ENCODE data around the gene STYX.

Gene STYX, protein sequence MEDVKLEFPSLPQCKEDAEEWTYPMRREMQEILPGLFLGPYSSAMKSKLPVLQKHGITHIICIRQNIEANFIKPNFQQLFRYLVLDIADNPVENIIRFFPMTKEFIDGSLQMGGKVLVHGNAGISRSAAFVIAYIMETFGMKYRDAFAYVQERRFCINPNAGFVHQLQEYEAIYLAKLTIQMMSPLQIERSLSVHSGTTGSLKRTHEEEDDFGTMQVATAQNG

DNA sequence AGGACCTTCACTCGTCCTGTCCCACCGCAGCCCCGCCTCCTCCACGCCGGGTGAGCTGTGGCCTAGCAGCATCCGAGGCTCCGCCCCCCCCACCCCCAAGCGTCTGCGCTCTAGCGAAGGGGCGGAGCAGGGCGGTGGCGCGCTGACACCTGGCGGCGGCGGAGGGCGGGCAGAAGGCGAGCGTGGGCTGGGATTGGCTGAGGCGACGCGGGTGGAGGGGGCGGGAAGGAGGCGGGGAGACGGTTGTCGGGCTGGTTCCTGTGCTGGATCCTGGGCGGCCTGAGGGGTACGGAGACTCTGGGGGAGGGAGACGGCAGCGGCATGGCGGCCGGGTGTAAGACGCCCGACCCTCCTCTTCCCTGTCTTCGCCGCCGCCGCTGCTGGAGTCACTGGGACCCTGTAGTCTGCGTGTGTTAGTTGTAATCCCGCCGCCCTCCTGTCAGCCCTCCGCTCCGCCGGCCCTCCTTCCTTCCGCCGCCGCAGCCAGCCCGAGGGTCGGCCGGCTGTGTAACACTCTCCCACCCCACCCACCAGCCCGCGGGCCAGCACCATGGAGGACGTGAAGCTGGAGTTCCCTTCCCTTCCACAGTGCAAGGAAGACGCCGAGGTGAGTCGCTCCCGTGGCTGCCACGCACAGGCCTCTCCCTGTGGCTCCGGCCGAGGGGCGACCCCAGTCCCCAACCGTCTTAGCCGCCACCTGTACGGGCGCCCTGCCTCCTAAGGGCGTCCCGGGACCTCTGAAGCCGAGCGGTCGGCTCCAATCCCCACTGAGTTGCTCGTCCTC lies at the start of gene STYX:
STYX (plus strand) TSS at position 242 of the 784 bp plus-strand sequence; CDS start at position 551, 309 bp downstream.
- peak; percentile 99 for DNase-seq

DNA sequence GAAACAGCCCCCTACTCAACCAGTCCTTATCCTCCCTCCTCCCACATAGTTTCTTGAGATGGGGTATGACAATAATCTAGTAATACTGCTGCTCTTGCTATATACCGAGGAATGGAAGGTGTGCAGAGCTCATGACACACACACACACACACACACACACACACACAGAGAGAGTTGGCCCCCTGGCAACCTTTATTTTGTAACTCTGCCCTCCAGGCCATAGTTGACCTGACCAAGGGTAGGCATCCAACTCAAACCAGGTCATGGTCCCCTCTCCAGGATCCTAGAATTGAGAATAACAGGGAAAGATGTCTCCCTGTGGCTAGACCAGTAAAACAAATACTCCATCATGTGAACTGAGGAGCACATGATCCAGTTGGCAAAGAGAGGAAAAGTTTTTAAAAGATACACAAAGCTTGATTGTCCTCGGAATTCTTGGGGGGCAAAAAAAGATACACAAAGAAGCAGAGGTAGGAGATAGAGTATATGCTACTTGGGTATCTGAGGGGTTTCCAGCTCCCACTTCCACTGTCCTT lies 45.9 kb upstream of the STYX start:
- no peak for DNase-seq

DNA sequence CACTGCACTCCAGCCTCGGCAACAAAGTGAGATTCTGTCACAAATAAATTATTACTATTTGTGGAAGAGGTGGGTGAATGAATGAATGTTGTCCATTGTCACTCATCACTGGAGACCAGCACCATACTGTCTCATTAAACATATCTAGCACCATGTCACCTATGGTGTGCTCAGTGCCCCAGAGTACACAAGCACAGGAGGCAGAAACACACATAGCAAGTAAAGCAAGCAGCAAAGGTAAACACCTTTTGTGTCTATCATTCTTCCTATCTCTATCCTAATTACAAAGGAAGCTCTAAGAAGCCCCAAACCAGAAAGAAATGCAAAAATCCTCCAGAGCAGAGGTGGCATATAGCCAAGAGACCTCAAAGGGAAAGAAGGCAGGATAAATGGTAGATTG lies 43.8 kb upstream of the STYX start:
- DNase-seq, result no peak

DNA sequence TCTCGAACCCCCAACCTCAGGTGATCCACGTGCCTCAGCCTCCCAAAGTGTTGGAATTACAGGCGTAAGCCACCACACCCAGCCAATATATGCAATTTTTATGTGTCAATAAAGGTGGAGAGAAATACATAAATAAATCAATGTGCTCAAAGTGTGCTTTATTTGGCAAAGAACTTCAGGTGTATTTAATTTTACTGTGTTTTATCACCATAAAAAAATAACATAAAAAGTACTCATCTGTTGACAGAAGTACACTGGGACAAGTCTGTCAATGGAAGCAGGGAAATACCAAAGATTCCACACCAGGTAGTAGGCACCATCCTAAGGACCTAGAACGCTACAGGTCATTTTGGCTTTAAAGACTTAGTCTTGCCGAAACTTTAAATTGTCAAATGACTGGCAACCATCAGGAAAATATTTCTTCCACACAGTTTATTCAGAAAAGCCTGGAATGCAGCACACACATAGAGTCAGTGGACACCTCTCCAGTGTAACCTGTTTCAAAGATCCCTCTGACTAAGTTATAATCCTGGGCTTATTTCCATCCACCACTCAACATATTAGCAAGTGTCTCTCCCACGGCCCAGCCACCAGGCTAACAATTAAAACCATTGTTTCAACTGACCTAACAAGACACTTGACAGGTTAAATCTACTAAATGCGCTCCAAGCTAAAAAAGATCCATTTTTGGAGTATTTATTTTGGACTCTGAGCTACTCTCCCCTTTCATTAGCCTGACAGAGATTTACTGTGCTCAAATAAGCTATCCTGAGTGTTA lies 38.8 kb upstream of the STYX start:
- no peak for DNase-seq

DNA sequence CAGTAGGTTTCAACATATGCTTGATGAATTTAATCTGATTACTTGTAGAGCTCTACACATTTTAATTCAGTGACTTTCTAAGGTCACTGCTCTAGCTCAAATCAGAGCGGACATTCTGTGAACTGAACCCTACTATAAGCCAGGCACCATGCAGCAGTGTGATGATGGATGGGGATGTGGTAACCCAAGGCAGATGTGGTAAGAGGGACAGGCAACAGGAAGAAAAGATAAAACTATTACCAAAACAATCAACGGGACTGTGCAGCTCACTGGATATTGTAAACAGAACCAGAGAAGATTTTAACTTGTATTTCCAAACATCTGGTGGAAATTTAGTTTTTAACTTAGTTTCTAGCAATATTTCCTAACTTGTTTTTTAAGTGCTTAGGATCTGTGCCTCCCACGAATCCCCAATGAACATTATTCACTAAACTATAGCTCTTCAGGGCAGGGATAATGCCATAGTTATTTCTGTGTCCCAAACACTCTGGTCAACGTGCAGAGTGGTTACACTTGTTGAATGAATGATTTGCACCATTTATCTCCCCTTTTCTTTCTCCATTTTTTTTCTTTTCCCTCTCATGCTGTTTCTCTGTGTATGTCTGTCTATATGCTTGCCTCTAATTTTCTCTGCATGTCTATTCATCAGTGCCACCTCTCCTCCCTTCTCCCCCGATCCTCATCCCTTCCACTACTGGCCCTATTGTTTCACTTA lies 37.6 kb upstream of the STYX start:
- DNase-seq, result no peak

DNA sequence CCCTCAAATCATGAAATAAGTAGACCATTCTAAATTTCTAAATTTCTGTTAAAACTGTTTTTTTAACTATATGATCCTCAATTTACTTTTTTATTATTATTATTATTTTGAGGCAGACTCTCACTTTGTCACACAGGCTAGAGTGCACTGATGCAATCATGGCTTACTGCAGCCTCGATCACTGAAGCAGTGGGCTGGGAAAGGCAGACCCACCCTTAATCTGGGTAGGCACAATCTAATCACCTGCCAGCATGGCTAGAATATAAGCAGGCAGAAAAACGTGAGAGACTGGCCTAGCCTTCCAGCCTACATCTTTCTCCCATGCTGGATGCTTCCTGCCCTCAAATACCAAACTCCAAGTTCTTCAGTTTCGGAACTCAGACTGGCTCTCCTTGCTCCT lies 36.9 kb upstream of the STYX start:
- no peak for DNase-seq

DNA sequence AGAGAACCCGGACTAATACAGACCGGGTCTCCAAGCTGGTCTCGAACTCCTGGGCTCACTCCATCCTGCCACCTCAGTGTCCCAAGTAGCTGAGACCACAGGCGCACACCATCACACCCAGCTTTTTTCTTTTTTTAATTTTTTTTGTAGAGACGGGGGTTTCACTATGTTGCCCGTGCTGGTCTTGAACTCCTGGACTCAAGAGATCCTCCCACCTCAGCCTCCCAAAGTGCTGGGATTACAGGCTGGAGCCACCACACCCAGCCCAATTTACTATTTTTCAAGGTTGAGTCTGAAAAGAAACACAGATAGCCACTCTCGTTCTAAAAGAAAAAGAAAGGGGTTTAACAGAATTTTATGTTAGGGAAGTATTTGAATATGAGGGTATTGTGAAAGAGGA lies 36.4 kb upstream of the STYX start:
- DNase-seq, result no peak

DNA sequence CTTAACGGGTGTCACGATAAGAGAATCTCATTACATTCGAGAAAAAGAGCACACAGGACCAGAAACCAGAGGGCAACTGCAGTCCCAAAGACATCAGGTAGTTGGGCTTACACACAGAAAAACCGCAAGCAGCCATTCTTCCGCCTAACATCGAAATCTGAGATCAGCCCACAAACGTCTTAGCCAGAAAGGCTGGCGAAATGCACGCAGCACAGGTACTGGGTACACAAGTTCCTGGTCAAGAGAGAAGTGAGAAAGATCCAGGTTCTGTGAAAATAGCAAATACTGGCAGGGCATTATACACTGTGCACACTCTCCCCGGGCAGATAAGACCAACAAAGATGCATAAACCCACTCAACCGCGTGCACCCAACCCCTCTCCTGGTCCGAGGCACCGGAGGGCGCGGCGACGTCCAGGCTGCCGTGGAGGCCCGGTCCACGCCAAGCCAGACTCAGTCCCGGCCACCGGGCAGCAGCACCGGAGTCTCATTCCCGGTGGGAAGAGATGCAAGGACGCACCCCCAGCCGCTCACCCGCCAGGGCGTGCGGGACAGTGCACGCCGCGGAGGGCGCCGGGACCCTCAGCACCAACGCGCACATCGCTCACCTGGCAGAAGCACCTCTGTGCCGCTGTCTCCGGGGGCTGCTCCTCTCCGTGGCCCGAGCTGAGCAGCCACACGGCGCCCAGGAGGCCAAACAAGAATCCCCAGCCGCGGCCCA lies 35.0 kb upstream of the STYX start:
- DNase-seq, result peak; percentile 54

DNA sequence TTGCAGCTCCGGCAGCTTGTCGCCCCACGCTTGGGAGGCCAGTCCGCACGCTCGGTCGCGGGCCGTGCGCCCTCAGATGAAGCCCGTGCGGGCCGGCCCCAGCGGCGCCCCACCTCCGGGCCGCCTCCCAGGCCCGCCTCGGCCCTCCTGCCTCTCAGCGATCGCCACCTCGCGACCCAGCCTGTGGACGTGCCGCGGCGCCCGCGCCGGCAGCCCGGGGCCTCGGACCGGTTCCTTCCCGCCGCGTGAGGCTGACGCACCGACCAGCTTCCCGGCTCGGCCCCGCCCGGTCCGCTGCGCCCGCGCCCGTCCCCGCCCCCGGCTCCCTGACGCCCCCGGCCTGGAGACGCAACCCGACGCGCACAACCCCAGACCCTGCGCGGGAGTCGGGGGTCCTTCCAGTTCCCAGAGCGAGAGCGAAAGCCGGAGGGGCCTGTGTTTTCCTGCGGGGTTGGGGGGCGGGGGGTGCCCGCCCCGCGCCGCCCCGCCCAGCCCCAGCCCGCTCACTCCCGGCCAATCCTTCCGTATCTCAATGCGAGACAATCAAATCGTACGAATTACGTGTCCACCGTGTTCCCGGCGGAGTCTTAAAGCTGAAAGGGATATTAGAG lies 34.4 kb upstream of the STYX start, which contains the start of gene ERO1A:
ERO1A (minus strand) TSS at position 78 of the 611 bp plus-strand sequence; CDS start at position 1, 77 bp downstream.
- peak; percentile 73 for DNase-seq

DNA sequence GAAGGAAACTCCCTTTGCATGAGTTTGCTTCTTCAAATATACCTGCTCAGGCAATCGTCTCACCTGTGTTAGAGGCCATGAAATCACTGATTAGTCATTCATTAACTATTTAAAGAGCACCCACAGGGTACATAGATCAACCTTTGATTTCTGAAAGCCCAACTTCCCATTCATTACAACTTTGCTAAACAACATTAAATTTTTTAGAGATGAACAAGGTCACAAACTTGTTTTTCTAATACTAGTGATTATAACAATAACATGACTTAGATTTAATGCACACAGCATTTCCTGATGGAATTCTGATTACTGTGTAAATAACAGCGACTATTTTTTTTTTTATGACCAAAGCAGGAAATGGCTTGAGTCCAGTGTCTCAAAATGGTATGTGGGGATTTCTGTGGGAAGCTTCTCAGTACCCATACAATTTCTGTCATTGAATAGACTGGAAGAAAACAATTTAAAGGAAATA lies 29.2 kb upstream of the STYX start:
- DNase-seq, result no peak

DNA sequence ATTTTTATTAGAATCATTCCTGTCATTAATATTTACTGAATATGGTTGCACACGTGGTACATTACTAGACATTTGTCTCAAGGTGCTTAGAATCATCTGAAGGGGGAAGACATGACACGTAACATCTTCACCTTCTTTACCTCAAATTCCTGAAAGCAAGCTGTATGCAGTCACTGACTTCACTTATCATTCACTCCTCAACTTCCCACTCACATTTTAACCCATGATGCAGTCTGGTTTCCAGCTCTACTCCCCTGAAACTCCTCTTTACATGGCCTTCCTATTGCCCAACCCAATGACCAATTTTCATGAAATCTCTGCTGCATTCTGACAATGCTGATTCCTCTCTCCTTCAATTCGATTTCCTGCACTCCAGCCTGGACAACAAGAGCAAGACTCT lies 28.7 kb upstream of the STYX start:
- DNase-seq, result no peak

DNA sequence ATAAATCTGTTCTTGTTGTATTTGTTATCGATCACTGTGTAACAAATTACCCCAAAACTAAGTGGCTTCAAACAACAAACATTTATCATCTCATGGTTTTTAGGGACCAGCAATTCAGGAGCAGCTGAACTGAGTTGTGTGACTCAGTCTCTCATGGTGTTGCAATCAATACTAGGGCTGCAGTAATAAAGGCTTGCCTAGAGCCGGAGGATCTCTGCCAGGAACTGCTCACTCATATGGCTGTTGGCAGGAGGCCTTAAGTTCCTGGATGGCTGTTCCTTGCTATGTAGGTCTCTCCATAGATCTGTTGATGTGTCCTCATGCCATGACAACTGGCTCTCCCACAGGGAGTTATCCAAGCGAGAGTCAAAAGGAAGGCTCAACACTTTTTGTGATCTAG lies 26.7 kb upstream of the STYX start:
- no peak for DNase-seq

DNA sequence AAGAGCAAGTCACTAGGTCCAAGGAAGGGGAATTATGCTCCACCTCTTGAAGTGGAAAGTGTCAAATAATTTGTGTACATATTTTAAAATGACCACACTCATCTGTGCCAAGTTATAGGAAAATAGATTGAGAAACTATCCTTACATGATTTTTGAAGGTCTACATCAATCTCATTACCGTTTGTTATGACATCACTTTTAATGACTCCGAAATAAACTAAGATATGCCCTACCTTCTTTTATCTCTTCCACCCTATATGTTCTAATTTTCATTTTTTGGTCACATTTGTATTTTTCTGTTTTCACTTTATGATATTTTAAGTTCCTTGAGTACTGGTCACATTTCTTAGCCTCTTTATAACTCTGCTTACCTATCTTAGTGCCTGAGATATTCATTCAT lies 26.3 kb upstream of the STYX start:
- no peak for DNase-seq

DNA sequence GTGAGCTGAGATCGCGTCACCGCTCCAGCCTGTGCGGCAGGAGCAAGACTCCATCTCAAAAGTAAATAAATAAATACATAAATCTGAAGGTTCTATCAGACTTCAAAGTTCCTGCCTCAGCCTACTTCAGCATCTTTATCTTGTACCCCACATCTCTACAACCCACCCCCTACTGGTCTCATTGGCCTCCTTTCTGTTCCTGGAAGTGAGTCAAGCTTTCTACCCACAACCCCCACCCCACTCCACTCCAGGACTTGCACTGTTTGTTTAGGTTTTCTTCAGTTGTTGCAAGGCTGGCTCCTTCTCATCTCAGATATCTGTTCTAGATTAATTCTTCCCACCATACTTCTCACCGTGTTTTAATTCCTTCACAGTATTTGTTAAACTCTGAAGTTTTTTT lies 23.7 kb upstream of the STYX start:
- peak; percentile 17 for DNase-seq

DNA sequence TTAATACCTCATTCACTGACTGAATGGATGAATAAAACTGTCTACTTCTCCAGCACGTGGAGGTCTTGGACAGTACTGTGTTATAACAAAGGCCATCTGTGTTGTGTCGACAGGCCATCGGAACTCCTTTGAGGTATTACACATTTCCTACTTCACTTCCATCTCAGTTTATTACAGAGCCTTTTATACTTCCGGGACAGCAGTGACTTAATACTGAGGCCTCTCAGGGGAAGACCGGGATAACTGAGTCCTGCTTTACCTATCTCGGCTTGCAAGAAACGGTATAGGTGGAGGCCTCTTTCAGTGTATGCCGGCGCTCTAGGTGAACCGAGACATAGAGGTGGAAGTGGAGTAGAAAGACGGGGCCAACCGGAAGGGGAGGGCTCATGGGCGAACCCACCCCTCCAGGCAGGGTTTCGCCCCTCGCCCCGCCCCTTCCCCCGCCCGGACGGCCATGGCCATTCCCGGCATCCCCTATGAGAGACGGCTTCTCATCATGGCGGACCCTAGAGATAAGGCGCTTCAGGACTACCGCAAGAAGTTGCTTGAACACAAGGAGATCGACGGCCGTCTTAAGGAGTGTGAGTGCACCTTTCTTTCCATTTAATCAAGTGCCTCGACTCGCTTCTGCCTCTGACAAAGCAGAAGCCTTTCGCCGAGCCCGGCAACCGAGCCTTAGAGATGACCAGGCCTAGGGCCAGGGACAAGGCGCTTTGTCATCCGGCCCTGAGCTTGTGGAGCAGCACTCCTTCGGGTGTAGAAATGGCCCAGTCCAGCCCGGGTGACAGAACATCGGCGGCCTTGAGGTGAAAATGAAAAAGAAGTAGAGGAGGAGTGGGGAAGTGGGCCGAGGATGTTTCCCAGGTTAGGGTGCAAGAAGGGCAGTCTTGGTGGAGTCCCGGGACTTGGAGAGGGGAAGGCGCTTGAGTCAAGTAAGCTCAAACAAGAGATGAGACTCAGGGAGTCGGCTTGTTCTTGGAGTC lies 23.0 kb upstream of the STYX start, which contains the start of gene PSMC6:
PSMC6 (plus strand) TSS at position 477 of the 983 bp plus-strand sequence; CDS start at position 497, 20 bp downstream.
- DNase-seq, result peak; percentile 95

DNA sequence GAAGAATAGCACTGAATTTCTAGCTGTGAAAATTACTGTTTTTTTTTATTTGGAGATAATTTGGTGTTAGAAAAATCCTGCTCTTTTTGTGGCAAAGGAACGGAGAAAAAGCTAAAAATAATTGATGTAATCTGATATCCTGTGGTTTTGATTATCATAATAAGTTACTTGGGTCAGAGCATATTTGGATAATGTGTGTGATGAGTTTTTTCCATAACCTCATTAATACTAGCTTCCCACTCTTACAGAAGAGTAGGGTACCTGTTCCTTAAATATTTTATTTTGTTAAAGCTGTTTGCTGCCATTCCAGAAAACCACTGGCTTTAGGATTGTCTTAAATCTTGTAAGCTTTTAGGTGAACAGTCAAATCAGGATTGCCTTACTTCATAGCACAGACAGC lies 18.3 kb upstream of the STYX start:
- DNase-seq, result no peak

DNA sequence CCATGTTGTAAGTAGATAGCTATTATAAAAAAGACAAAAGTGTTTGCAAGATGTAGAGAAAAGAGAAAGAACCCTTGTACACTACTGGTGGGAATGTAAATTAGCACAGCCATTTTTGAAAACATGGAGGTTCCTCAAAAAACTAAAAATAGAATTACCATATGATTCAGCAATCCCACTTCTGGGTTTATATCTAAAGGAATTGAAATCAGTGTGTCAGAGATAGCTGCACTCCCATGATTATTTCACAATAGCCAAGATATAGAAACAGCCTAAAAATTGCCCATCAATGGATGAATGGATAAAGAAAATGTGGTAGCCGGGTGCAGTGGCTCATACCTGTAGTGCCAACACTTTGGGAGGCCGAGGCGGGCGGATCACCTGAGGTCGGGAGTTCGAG lies 13.8 kb upstream of the STYX start:
- DNase-seq, result no peak

DNA sequence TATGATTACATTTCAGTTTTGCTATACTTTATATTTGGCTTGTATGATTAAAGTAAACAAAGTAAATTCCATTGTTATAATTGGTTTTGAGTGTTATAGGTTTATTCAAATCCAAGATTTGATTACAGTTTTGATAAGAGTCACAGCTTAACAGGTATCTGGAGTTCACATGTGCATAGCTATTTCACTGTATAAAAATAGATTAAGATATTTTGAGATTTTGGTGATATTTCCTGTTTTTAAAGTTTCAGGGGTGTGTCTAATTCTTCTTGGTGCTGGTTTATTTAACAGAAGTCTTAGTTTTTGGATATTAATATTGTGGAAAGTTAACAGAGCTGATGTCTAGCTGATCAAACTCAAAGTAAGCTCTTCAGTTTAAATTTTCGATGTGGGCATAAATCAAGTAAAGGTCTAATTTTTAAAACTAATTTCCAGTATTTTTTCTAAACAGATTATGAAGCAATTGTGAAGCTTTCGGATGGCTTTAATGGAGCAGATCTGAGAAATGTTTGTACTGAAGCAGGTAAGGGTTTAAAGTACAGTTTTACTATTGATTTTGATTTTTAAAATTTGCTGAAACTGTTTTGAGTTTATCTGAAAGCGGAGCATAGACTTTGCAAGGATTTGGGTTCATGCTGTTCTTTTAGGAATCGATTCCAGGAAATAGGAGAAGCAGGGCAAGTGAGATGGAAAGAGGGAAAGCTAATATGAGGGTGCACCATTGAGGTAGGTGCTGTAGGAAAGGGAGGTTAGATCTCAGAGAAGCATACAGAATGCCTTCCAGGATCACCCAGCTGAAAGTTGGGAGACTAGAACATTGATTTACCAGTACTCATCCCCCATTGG lies 6.2 kb upstream of the STYX start:
- no peak for DNase-seq

DNA sequence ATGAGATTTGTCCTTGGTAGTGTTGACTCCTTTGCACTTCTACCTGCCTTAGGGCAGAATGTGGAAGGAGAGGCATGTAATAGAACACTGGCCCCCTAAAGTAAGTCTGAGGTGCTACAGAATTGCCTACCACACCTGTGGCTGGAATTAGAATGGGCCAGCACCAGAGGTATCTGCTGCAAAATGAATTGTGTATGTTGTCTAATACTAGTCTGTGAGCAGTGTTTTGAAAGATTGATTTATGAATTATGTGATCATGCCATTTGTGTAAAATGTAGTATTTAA lies 5.7 kb upstream of the STYX start:
- no peak for DNase-seq

All from stimulated activated naive CD4-positive, alpha-beta T cell treated with Interleukin-2 at 50 U/mL for 16 hours (primary cell).